ENCODE measurements around the gene MTO1.

The MTO1 gene

GRCh38 chr6:73477407-73477806 is 15.9 kb downstream of the MTO1 start:
- no peak overlapping the region for H3K4me3 ChIP-seq (ENCODE audit: low read length)
- no peak for TF ChIP-seq CTCF (IDR thresholded peaks at IDR 0.05; ENCODE audit: insufficient read depth, low read depth, low read length, missing control alignments)

GRCh38 chr6:73481969-73482368 is 20.4 kb downstream of the MTO1 start:
- TF ChIP-seq CTCF (IDR thresholded peaks at IDR 0.05; ENCODE audit: insufficient read depth, low read depth, low read length, missing control alignments), result no peak
- H3K4me3 ChIP-seq (ENCODE audit: low read length), result no peak overlapping the region
- DNase-seq (ENCODE audit: low read depth), result no peak

More at GRCh38 chr6:73477407-73477806, 15.9 kb downstream of the MTO1 start:
- DNase-seq (ENCODE audit: low read depth), result no peak

GRCh38 chr6:73484438-73484837 is 22.9 kb downstream of the MTO1 start:
- no peak for TF ChIP-seq CTCF (IDR thresholded peaks at IDR 0.05; ENCODE audit: insufficient read depth, low read depth, low read length, missing control alignments)
- no peak overlapping the region for H3K4me3 ChIP-seq (ENCODE audit: low read length)
- DNase-seq (ENCODE audit: low read depth), result no peak

GRCh38 chr6:73487473-73487872 is 25.9 kb downstream of the MTO1 start:
- no peak overlapping the region for H3K4me3 ChIP-seq (ENCODE audit: low read length)
- DNase-seq (ENCODE audit: low read depth), result no peak
- TF ChIP-seq CTCF (IDR thresholded peaks at IDR 0.05; ENCODE audit: insufficient read depth, low read depth, low read length, missing control alignments), result no peak

GRCh38 chr6:73491377-73491776 is 29.8 kb downstream of the MTO1 start:
- no peak overlapping the region for H3K4me3 ChIP-seq (ENCODE audit: low read length)
- TF ChIP-seq CTCF (IDR thresholded peaks at IDR 0.05; ENCODE audit: insufficient read depth, low read depth, low read length, missing control alignments), result no peak
- peak; percentile 7 for DNase-seq (ENCODE audit: low read depth)

GRCh38 chr6:73497915-73498314 is 36.4 kb downstream of the MTO1 start:
- TF ChIP-seq CTCF (IDR thresholded peaks at IDR 0.05; ENCODE audit: insufficient read depth, low read depth, low read length, missing control alignments), result no peak
- no peak overlapping the region for H3K4me3 ChIP-seq (ENCODE audit: low read length)
- DNase-seq (ENCODE audit: low read depth), result no peak

- TF ChIP-seq CTCF (IDR thresholded peaks at IDR 0.05; ENCODE audit: insufficient read depth, low read depth, low read length, missing control alignments), result no peak
- H3K4me3 ChIP-seq (ENCODE audit: low read length), result no peak overlapping the region
- DNase-seq (ENCODE audit: low read depth), result no peak
Measured at GRCh38 chr6:73503027-73503772, 41.7 kb downstream of the MTO1 start.
